Measurements from ENCODE around the gene QRICH1. TPM values are rescaled to one million over a fixed set of nuclear protein-coding genes. Genes with fewer than 3 reads are reported as not detected.

Gene QRICH1
- total RNA-seq, 4 donors from 2014 or later = 79.8 to 342 (median 98.3) TPM

DNA sequence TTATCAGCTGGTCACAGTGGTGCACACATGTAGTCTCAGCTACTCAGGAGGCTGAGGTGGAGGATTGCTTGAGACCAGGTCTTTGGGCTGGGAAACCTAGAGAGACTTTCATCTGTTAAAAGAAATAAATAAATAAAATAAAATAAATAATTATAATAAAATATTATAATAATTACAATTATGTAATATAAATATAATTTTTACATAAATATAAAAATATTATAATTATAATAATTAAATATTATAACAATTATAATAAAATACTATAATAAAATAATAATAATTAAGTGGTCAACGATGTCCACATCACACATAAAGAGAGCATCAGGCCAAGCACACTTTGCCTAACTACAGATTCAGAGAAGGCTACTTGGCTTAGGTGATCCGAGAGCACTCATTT is 14.6 kb downstream of the QRICH1 start:
- Histone ChIP-seq H3K9me3 (no peaks in the 10 kb centered on the region), H3K27ac (no peak overlapping the region), H3K27me3 (no peaks in the 10 kb centered on the region), H3K36me3 (peaks cover 20 to 31% of the 10 kb centered on the region in 2 donors), H3K4me3 (replicated peaks in 1 of 3) (no peak overlapping the region), H3K4me1 (no peaks in the 10 kb centered on the region)
- intact Hi-C loops (cut with DNase I) = no loop called here
- no peak for DNase-seq
- TF ChIP-seq, protein P1, sequence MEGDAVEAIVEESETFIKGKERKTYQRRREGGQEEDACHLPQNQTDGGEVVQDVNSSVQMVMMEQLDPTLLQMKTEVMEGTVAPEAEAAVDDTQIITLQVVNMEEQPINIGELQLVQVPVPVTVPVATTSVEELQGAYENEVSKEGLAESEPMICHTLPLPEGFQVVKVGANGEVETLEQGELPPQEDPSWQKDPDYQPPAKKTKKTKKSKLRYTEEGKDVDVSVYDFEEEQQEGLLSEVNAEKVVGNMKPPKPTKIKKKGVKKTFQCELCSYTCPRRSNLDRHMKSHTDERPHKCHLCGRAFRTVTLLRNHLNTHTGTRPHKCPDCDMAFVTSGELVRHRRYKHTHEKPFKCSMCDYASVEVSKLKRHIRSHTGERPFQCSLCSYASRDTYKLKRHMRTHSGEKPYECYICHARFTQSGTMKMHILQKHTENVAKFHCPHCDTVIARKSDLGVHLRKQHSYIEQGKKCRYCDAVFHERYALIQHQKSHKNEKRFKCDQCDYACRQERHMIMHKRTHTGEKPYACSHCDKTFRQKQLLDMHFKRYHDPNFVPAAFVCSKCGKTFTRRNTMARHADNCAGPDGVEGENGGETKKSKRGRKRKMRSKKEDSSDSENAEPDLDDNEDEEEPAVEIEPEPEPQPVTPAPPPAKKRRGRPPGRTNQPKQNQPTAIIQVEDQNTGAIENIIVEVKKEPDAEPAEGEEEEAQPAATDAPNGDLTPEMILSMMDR (IDR thresholded peaks at IDR 0.05) = no peak
- TF ChIP-seq POLR2A (IDR thresholded peaks at IDR 0.05) = no peak
- WGBS, 2 donors = 93 to 95% methylated on average over 2 of the region's 2 CpGs

DNA sequence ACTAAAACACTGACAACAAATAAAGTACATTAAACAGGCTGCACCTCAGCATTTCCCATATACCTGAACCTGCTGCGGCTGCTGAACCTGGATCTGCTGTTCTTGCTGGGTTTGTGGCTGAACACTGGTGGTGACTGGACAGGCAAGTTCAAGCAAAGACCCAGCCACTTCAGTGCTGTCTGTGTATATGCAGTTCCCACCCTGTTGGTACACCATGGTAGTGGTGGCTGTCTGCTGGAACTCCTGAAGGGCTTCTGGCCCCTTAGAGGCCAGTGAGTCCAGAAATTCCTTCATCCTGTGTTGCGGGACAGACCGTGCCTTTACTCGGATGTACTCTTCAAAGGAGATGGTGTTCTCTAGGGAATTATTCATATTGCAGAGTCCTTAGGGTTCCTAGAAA is 17.2 kb downstream of the QRICH1 start:
- intact Hi-C loops (cut with DNase I) = no loop called here
- no peaks in the 10 kb centered on the region for H3K9me3 ChIP-seq
- no peak overlapping the region for H3K4me3 ChIP-seq (replicated peaks in 1 of 3)
- H3K36me3 ChIP-seq = peaks cover 41 to 54% of the 10 kb centered on the region in 2 donors
- no peaks in the 10 kb centered on the region for H3K27me3 ChIP-seq
- DNase-seq = no peak
- 81 to 92% methylated on average over 4 of the region's 4 CpGs for WGBS, 2 donors
- no peaks in the 10 kb centered on the region for H3K4me1 ChIP-seq
- H3K27ac ChIP-seq = no peak overlapping the region
- TF ChIP-seq POLR2A (IDR thresholded peaks at IDR 0.05) = no peak
- TF ChIP-seq, protein P1 (IDR thresholded peaks at IDR 0.05) = no peak

DNA sequence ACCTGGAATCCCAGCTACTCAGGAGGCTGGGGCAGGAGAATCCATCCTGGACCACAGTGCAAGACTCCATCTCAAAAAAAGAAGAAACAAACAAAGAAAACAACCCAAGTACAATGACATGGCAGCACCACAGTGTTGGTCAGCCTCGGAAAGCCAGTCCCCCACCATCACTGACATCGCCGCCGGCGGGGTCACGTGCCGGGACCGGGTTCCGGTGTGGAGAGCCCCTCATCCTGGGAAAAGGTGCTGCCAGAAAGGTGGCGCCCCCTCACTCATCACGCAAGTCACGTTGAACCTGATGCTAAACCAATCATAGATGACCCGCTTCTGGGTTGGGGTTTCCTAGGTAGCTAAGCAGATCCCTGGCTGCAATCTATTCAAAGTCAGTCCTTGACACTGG is 17.8 kb downstream of the QRICH1 start:
- DNase-seq = no peak
- Histone ChIP-seq H3K4me3 (replicated peaks in 1 of 3) (no peak overlapping the region), H3K9me3 (no peaks in the 10 kb centered on the region), H3K27me3 (no peaks in the 10 kb centered on the region), H3K36me3 (peaks cover 43 to 60% of the 10 kb centered on the region in 2 donors), H3K27ac (no peak overlapping the region), H3K4me1 (no peaks in the 10 kb centered on the region)
- TF ChIP-seq, protein P1 (IDR thresholded peaks at IDR 0.05) = no peak
- no peak for TF ChIP-seq POLR2A (IDR thresholded peaks at IDR 0.05)
- intact Hi-C loops (cut with DNase I) = no loop called here
- 95 to 97% methylated on average over 13 of the region's 13 CpGs for WGBS, 2 donors

DNA sequence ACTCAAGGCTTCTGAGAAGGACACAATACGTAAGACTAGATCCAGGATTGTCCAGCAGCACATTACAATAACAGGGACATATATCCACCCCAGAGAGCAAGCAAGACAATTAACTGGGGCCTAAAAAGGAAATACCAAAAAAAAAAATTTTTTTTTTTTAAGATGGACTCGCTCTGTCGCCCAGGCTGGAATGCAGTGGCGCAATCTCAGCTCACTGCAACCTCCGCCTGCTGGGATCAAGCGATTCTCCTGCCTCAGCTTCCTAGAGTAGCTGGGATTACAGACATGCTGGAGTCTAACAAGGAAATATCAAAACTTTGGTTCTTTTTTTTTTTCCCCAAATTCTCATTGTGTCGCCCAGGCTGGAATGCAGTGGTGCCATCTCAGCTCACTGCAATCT is 35.9 kb downstream of the QRICH1 start:
- Histone ChIP-seq H3K4me1 (no peaks in the 10 kb centered on the region), H3K27ac (no peak overlapping the region), H3K9me3 (no peaks in the 10 kb centered on the region), H3K36me3 (peaks cover 22 to 35% of the 10 kb centered on the region in 2 donors), H3K4me3 (replicated peaks in 1 of 3) (no peak overlapping the region), H3K27me3 (no peaks in the 10 kb centered on the region)
- intact Hi-C loops (cut with DNase I) = no loop called here
- 88 to 93% methylated on average over 7 of the region's 7 CpGs for WGBS, 2 donors
- no peak for TF ChIP-seq POLR2A (IDR thresholded peaks at IDR 0.05)
- TF ChIP-seq, protein P1 (IDR thresholded peaks at IDR 0.05) = no peak
- DNase-seq = no peak

DNA sequence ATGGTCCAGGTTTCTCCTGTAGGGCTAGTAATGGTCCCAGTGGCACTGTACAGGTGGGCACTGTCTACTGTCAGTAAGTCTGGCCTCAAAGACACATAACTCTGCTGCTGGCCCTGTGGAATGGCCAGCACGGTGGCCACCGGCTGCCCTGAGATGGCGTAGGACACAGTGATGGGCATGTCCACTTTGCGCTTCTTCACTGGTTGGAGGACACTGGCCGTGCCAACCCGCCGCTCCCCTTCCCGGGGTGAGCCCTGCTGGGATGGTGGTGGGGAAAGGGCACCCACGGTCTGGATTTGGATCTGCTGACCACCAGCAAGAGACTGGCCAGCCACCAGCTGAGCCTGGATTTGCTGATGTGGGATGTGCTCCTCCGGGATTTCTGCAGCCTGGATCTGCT is 36.6 kb downstream of the QRICH1 start:
- 84 to 100% methylated on average over 2 to 8 of the region's 10 CpGs for WGBS, 2 donors
- H3K4me1 ChIP-seq = no peaks in the 10 kb centered on the region
- no peaks in the 10 kb centered on the region for H3K27me3 ChIP-seq
- intact Hi-C loops (cut with DNase I) = no loop called here
- no peak for TF ChIP-seq POLR2A (IDR thresholded peaks at IDR 0.05)
- TF ChIP-seq, protein P1 (IDR thresholded peaks at IDR 0.05) = no peak
- H3K4me3 ChIP-seq (replicated peaks in 1 of 3) = no peak overlapping the region
- peaks cover 25 to 31% of the 10 kb centered on the region in 2 donors for H3K36me3 ChIP-seq
- DNase-seq = no peak
- no peaks in the 10 kb centered on the region for H3K9me3 ChIP-seq
- H3K27ac ChIP-seq = no peak overlapping the region
